HG02642 (cell line): ENCODE data around the gene ORAI2.
"Not testable (repeated sequence)": the region's sequence is repeated elsewhere in the genome, so short reads cannot be mapped to it uniquely, and the experiment has no call there.

ENCODE experiments used
- ATAC-seq: cut with Tn5 transposase; IDR thresholded peaks from one replicate; pipeline ENCODE4 v1.9.1; 2021; ENCODE audit warnings: mild to moderate bottlenecking; ENCODE audit not compliant: unreplicated experiment, poor library complexity

ORAI2 gene

GRCh38 chr7:102444961-102445673 lies 11.7 kb downstream of the ORAI2 start:
- peak; percentile 49 for ATAC-seq

GRCh38 chr7:102445674-102446071 lies 12.3 kb downstream of the ORAI2 start:
- no peak for ATAC-seq

DNA sequence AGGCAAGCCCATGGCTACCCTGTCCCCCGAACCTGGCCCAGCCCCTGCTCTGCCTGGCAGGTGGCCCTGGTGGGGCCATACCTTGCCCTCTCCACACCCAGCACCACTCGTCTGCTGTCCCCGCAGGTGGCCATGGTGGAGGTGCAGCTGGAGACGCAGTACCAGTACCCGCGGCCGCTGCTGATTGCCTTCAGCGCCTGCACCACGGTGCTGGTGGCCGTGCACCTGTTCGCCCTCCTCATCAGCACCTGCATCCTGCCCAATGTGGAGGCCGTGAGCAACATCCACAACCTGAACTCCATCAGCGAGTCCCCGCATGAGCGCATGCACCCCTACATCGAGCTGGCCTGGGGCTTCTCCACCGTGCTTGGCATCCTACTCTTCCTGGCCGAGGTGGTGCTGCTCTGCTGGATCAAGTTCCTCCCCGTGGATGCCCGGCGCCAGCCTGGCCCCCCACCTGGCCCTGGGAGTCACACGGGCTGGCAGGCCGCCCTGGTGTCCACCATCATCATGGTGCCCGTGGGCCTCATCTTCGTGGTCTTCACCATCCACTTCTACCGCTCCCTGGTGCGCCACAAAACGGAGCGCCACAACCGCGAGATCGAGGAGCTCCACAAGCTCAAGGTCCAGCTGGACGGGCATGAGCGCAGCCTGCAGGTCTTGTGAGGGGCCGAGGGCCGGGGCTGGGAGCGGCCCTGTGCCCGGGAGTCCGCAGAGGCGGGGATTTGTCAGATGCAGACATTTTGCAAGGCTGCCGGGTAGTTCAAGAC lies 13.2 kb downstream of the ORAI2 start:
- no peak for ATAC-seq

GRCh38 chr7:102447311-102447710 lies 13.9 kb downstream of the ORAI2 start:
- ATAC-seq: no peak

DNA sequence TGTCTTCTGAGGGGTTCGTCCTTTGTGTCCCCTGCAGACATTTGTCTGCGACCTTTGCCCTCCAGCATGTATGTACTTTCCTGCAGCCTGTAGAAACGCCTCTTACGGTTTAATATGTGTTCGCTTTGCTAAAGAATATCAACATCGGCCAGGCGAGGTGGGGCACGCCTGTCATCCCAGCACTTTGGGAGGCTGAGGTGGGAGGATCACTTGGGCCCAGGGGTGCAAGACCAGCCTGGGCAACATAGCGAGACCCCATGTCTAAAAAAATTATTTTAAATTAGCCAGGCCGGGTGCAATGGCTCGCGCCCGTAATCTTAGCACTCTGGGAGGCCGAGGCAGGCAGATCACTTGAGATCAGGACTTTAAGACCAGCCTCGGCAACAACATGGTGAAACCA lies 15.8 kb downstream of the ORAI2 start:
- ATAC-seq: no peak

DNA sequence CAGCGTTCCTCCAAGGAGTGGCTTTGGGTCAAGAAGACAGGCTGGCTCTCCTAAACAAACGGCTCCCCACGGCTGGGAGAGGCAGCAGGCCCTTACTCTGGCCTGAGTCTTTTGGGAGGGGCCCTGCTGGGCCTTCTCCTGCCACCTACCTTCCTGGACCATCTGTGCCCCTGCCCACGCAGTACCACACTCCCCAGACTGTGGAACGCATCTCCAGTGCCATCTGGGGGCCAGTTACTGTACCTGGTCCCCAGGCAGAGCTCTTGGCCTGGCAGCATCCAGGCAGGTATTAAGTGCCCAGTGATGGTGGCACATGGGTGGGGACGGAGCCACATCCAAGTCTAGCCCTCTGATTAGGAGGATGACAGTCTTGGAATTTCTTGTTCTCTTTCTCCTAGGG lies 16.9 kb downstream of the ORAI2 start:
- ATAC-seq: no peak

DNA sequence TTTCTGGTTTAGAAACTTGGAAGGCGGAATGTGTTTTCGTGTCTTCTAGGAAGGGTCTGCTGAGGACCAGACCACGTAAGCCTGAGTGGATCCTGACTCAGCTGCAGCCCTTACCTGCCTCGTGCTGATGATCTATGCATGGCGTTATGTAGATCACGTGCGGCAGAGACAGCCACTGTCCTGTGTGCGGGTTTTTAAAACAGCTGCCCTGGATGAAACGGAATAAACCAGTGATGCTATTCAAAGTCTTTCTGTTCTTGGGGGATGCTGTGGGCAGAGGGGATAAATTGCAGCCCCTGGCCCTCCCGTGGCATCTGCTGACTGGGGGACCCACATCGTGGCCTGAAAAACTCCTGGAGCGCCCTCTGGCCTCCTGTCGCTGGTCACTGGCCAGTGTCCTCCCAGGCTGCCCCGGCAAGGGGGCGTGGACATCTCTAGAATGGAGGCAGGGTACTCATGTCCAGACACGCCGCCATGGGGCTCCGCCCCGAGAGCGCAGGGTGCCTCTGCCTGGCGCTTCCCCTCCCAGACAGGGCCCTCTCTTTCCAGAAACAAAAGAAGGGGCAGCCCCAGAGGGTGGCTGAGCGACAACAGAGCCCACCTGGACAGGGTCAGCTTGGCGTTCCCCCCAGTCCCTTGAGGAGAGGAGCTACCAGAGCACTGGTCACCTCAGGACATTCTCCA lies 18.1 kb downstream of the ORAI2 start:
- ATAC-seq: no peak

DNA sequence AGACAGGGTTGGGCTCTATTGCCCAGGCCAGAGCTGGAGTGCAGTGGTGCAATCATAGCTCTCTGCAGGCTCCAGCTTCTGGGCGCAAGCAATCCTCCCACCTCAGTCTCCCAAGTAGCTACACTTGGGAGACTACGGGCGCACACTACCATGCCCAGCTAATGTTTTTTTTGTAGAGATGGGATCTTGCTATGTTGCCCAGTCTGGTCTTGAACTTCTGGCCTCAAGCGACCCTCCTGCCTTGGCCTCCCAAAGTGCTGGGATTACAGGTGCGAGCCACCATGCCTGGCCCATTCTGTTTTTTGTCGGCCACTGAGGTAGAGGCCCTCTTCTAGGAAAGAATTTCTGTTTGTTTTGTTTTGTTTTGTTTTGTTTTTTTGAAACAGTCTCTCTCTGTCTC lies 19.1 kb downstream of the ORAI2 start:
- no peak for ATAC-seq

DNA sequence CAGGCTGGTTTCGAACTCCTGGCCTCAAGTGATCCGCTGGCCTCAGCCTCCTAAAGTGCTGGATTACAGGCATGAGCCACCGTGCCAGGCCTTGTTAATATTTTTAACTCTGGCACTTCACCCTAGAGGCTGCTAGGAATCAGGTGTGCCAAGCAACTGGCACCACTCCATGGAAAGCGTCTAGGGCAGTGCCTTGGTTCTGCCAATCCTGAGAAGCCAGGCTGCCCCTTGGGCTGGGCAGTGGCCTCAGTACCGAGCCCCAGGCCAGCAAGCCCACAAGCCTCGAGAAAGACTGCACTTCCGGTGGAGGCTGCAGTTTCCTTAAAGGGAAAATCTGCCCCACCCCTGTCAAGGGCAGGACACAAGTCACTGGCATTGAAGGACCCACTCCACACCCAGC lies 19.9 kb downstream of the ORAI2 start:
- ATAC-seq: no peak

DNA sequence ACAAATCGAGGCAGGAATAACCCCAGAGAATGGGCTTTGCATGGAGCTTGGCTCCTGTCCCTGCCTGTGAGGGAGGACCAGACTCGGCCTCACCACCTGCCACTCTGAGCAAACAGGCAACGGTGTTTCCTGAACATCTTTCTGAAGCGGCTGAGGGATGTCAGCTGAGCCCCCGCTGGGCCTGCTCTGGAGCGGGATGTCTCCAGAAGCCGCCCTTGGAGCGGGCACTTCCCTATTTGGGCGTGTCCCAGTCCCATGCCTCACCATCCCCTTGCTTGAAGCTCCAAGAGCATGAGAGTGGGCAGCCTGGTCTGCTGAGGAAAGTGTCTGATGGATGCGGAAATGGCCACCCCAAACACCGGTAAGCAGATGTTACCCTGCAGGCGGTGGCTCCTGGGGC lies 21.1 kb downstream of the ORAI2 start:
- no peak for ATAC-seq

DNA sequence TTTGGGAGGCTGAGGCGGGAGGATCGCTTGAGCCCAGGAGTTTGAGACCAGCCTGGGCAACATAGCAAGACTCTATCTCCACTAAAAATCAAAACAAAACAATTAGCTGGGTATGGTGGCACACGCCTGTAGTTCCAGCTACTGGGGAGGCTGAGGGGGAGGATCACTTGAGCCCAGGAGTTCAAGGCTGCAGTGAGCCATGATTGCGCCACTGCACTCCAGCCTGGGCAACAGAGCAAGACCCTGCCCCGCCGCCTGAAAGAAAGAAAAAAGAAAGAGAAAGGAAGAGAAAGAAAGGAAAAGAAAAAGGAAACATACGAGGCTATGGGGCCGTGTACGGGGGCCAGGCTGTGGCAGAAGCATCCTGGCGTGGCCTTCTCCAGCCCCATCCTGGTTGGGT lies 21.6 kb downstream of the ORAI2 start:
- ATAC-seq: not testable (repeated sequence)

- no peak for ATAC-seq
Observed at GRCh38 chr7:102455596-102455995, 22.2 kb downstream of the ORAI2 start.

DNA sequence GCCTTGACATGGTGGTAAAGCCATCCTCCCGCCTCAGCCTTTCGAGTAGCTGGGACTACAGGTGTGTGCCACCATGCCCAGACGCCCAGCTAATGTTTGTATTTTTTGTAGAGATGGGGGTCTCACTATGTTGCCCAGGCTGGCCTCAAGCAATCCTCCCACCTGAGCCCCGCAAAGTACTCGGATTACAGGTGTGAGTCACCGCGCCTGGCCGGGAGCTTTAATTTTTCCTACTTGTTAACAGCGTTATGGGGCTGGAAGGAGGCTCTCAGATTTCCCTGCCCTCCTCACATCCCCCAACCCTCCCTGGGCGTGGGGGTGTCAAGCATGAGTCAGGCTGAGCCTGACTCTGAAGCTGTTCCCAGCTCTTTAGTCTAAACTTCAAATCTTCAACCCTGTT lies 23.0 kb downstream of the ORAI2 start:
- no peak for ATAC-seq

- ATAC-seq: no peak
Observed at GRCh38 chr7:102457352-102457924, 24.1 kb downstream of the ORAI2 start.

DNA sequence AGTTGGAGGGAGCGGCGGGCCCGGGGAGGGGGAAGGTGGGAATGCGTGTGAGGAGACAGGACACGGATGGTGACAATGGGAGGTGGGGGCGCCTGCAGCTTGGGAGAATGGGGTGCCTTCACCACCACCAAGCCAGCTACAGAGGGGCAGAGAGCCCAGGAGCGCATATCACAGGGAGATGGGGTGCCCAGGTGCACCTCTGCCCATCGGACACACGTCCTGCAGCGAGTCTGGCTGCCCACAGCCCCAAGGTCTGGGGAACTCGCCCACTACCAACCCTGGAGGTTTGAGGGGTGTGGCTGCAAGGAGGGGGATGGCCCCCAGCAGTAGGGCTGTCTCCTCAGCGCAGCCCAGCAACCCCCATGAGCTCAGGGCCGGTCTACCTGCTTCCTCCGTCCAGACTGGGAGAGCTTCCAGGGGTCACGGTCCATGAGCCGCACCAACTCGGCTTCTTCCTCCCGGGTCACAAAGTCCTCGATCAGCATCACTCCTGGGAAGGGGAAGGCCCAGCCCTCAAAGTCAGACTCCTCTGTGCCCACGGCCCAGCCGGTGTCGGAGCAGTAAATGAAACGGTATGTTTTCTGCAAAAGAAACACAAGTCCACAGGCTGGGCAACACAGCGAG lies 26.0 kb downstream of the ORAI2 start:
- ATAC-seq: no peak

DNA sequence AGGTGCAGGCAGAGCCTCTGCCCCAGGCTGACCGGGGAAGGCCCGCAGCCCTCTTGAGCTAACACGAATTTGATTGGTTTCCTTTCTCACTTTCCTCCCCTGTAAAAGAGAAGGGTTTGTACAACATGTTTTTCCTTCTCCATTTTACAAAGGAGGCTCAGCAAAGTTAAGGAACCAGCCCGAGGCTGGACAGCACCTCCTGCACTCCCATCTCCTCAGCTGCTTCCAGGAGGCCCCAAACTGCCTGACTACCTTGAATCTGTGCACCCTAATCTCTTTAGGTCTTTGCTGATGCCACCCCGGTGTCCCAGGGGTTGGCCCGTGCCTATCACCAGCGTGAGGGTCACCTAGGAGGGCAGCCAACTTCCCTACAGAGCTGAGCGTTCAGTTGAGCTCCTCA lies 27.1 kb downstream of the ORAI2 start:
- ATAC-seq: no peak

DNA sequence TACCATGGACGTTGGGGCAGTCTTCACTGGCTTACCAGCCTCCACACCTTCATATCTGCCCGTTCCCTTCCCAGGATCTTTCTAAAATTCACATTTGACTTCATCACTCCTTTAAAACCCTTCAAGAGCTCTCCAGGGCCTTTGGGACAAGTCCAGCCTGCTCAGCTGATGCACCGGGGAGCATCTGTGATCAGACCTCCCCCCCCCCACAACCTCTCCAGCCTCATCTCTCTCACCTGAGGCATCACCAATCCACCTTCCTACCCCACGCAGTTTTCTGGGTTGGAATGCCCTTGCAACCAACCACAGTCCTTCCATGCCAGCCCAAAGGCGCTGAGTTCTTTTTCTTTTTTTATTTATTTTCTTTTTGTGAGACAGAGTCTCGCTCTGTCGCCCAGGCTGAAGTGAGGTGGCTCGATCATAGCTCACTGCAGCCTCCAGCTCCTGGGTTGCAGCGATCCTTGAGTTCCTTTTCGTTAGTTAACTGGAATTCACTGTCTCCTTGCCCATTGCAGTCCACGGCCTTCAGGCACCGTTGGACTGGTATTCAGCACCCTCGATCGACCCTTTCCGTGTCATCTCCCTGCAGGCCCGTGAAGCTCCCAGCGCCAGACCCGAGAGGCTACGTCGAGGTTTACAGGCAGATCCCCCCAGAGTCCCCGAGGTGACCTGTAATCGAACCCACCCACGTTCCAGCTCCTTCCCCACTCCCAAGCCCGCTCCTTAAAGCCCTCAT lies 30.6 kb downstream of the ORAI2 start:
- no peak for ATAC-seq

- peak; percentile 93 for ATAC-seq
Observed at GRCh38 chr7:102464577-102465280, 31.4 kb downstream of the ORAI2 start, which contains the start of the genes ALKBH4 and LRWD1. ALKBH4 (minus strand) TSS chr7:102464863; CDS start chr7:102464836, 27 bp downstream. LRWD1 (plus strand) TSS chr7:102464984; CDS start chr7:102465081, 97 bp downstream.

DNA sequence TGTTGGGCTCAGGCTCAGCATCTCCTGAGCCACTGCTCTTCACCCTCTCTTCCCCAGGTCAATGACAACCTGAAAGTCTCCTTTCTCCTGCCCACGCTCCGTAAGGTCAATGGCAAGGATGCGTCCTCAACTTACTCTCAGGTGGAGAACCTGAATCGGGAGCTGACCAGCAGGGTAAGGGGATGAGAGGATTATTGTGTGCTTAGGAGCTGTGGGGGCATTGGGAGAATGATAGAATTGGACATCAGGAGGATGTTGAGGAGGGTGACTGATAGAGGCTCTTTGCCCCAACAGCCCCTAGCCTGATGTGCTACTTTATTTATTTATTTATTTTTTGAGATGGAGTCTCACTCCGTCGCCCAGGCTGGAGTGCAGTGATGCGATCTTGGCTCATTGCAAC lies 32.7 kb downstream of the ORAI2 start:
- no peak for ATAC-seq
